ENCODE measurements around the gene SORCS3.

SORCS3 gene

GRCh38 chr10:105029286-105029685, 388.2 kb downstream of the SORCS3 start:
- Histone ChIP-seq H3K79me2 (ENCODE audit: insufficient read depth, low read depth) (no peaks in the 10 kb centered on the region), H3K27ac (no peak overlapping the region), H3K4me2 (no peak overlapping the region), H3K36me3 (ENCODE audit: insufficient read depth) (no peaks in the 10 kb centered on the region), H3K4me1 (ENCODE audit: low read depth, poor library complexity, severe bottlenecking) (no peaks in the 10 kb centered on the region), H4K20me1 (ENCODE audit: insufficient read depth) (no peaks in the 10 kb centered on the region), H3K4me3 (IDR thresholded peaks at IDR 0.05; ENCODE audit: insufficient read depth, low read depth, low read length) (no peak overlapping the region), H2AFZ (ENCODE audit: low read depth) (no peak overlapping the region), H3K27me3 (ENCODE audit: insufficient read depth, low read depth) (no peaks in the 10 kb centered on the region), H3K9ac (no peak overlapping the region)
- no peak for TF ChIP-seq CTCF (conservative IDR thresholded peaks at IDR 0.05; ENCODE audit: low read depth, low read length)

DNA sequence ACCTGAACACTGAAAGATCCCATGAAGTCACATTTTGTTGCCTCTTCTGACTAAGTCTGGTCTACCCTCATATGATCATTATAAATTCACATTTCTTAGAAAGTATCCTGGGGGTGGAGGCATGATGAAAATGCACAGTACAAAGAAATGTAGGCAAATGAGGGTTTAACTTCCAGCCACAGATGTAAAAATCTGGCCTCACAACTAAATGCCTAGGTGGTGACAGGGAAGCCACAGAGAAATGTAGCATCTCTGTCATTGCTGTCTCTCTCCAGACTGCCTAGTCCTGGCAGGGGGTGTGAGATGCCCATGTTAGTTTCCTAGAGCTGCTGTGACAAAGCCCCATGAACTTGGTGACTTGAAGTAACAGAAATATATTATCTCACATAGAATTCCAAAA, 395.9 kb downstream of the SORCS3 start:
- no peaks in the 10 kb centered on the region for H3K4me1 ChIP-seq (ENCODE audit: low read depth, poor library complexity, severe bottlenecking)
- no peak overlapping the region for H3K27ac ChIP-seq
- no peak overlapping the region for H3K4me3 ChIP-seq (IDR thresholded peaks at IDR 0.05; ENCODE audit: insufficient read depth, low read depth, low read length)
- no peaks in the 10 kb centered on the region for H4K20me1 ChIP-seq (ENCODE audit: insufficient read depth)
- no peak overlapping the region for H2AFZ ChIP-seq (ENCODE audit: low read depth)
- H3K36me3 ChIP-seq (ENCODE audit: insufficient read depth): no peaks in the 10 kb centered on the region
- H3K4me2 ChIP-seq: no peak overlapping the region
- H3K79me2 ChIP-seq (ENCODE audit: insufficient read depth, low read depth): no peaks in the 10 kb centered on the region
- no peaks in the 10 kb centered on the region for H3K27me3 ChIP-seq (ENCODE audit: insufficient read depth, low read depth)
- no peak for TF ChIP-seq CTCF (conservative IDR thresholded peaks at IDR 0.05; ENCODE audit: low read depth, low read length)
- H3K9ac ChIP-seq: no peak overlapping the region

DNA sequence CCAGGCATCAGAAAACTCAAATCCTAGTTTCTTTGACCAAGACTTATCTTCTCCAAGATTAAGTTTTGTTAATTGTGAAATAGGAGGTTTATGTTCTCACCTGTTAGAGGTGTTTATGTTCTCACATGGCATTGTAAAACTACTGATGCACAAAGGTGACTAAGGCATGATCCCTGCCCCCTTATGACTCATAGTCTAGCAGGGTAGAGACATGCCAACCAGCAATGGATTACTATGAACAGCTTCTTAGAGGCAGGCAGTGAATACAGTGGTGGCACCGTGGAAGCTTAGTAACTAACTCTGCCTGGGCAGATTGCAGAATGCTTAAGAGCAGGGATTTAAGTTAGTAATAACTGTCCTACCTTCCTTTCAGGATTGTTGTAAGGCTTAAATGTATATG, 400.9 kb downstream of the SORCS3 start:
- H4K20me1 ChIP-seq (ENCODE audit: insufficient read depth): no peaks in the 10 kb centered on the region
- H3K4me2 ChIP-seq: no peak overlapping the region
- no peak overlapping the region for H3K9ac ChIP-seq
- no peaks in the 10 kb centered on the region for H3K4me1 ChIP-seq (ENCODE audit: low read depth, poor library complexity, severe bottlenecking)
- no peak overlapping the region for H3K4me3 ChIP-seq (IDR thresholded peaks at IDR 0.05; ENCODE audit: insufficient read depth, low read depth, low read length)
- H3K79me2 ChIP-seq (ENCODE audit: insufficient read depth, low read depth): no peaks in the 10 kb centered on the region
- TF ChIP-seq CTCF (conservative IDR thresholded peaks at IDR 0.05; ENCODE audit: low read depth, low read length): no peak
- H3K27me3 ChIP-seq (ENCODE audit: insufficient read depth, low read depth): no peaks in the 10 kb centered on the region
- H3K36me3 ChIP-seq (ENCODE audit: insufficient read depth): no peaks in the 10 kb centered on the region
- no peak overlapping the region for H3K27ac ChIP-seq
- no peak overlapping the region for H2AFZ ChIP-seq (ENCODE audit: low read depth)

DNA sequence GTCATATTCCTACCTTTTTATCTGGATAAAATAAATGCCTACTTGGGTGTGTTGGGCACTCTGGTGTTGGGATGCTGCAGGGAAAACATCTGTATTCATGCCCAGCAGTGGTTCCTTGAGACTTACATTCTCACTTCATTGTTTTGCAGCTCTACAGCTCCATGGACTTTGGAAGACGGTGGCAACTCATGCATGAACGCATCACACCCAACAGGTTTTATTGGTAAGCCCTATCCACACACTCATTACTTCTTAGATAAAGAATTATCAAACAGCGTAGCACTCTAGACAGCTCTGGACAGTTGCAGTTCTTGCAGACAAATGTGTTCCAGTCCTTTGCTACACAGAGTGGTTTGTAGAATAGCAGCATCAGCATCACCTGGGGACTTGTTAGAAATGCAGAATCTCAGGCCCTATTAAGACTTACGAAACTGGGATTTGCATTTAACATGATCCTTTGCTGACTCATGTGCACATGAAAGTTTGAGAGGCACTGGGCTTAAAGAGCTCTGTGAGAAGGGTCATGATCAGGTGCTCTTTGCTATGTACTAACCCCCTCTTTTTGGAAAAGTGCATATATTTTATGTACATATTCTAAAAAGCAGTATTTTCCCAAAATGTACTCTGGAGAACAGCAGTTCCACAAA, 401.9 kb downstream of the SORCS3 start:
- Histone ChIP-seq H3K4me2 (no peak overlapping the region), H4K20me1 (ENCODE audit: insufficient read depth) (no peaks in the 10 kb centered on the region), H3K27me3 (ENCODE audit: insufficient read depth, low read depth) (no peaks in the 10 kb centered on the region), H3K4me1 (ENCODE audit: low read depth, poor library complexity, severe bottlenecking) (no peaks in the 10 kb centered on the region), H3K9ac (no peak overlapping the region), H2AFZ (ENCODE audit: low read depth) (no peak overlapping the region), H3K79me2 (ENCODE audit: insufficient read depth, low read depth) (no peaks in the 10 kb centered on the region), H3K27ac (no peak overlapping the region), H3K4me3 (IDR thresholded peaks at IDR 0.05; ENCODE audit: insufficient read depth, low read depth, low read length) (no peak overlapping the region), H3K36me3 (ENCODE audit: insufficient read depth) (no peaks in the 10 kb centered on the region)
- TF ChIP-seq CTCF (conservative IDR thresholded peaks at IDR 0.05; ENCODE audit: low read depth, low read length): no peak
